Measurements from ENCODE around the gene CREB3L2. TPM values are rescaled to one million over a fixed set of nuclear protein-coding genes. Genes with fewer than 3 reads are reported as not detected.

CREB3L2 gene
- total RNA-seq, 2 experiments from 2014 or later: 22.7 to 79.0 TPM

DNA sequence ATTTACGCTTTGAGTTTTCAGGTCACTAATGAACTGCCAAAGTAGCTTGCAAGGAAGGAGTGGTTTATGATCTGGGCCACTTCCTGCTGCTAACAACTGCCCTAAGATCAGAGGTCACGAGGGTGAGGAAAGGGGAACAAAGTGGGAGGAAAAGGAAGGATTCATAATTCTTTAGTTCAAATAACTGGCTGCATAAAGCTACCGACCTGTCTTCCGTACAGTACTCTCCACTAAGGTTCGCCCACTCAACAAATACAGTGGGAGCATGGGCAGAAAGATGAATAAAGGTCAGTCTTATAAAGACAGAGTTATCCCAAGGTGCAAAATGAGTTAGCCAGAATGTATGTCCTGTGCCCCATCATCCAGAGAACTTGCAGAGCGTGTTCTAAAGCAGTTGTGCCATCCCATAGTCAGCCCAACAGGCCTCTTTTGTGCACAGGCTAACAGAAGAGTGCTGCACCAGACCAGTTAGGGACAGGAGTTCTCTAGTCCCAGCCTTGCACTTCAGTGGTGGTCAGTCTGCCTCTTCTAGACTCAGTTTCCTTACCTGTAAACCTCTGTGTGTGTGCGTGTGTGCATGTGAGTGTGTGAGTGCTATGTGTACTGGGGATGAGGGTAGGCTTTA lies 65.9 kb downstream of the CREB3L2 start:
- peak; percentile 25 for DNase-seq (ENCODE audit: low spot score)
- ChIA-PET POLR2A (interaction anchor here (0.6 kb wide), 1 partner anchor 67 kb away, joined by 6 read pairs; no protein-coding TSS in a partner anchor), CTCF (ENCODE audit: unreplicated experiment) (no interaction called here)
- TF ChIP-seq, protein P1, sequence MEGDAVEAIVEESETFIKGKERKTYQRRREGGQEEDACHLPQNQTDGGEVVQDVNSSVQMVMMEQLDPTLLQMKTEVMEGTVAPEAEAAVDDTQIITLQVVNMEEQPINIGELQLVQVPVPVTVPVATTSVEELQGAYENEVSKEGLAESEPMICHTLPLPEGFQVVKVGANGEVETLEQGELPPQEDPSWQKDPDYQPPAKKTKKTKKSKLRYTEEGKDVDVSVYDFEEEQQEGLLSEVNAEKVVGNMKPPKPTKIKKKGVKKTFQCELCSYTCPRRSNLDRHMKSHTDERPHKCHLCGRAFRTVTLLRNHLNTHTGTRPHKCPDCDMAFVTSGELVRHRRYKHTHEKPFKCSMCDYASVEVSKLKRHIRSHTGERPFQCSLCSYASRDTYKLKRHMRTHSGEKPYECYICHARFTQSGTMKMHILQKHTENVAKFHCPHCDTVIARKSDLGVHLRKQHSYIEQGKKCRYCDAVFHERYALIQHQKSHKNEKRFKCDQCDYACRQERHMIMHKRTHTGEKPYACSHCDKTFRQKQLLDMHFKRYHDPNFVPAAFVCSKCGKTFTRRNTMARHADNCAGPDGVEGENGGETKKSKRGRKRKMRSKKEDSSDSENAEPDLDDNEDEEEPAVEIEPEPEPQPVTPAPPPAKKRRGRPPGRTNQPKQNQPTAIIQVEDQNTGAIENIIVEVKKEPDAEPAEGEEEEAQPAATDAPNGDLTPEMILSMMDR (conservative IDR thresholded peaks at IDR 0.05; ENCODE audit: low read length): no peak
- TF ChIP-seq EZH2phosphoT487 (IDR thresholded peaks at IDR 0.05; ENCODE audit: borderline replicate concordance, low read depth, low read length): no peak
- Histone ChIP-seq H3K9me2 (ENCODE audit: insufficient read depth, low read length) (no peaks in the 10 kb centered on the region), H3K9me3 (ENCODE audit: low read length) (no peaks in the 10 kb centered on the region), H3K79me2 (ENCODE audit: insufficient read depth, low read depth, low read length) (0 out of 2 replicates have a peak, but pooled peaks cover 3% of the 10 kb centered on the region), H3K36me3 (ENCODE audit: insufficient read depth, low read length) (no peaks in the 10 kb centered on the region), H4K20me1 (ENCODE audit: insufficient read depth, low read length) (peaks cover 14% of the 10 kb centered on the region; the same call in 1 of the 2 replicates), H3K4me2 (ENCODE audit: low read length) (peak overlapping the region; percentile 63), H2AFZ (ENCODE audit: low read length) (no peak overlapping the region), H3K4me1 (ENCODE audit: insufficient read depth, low read length, poor library complexity, severe bottlenecking) (peaks cover 19% of the 10 kb centered on the region), H3K27ac (ENCODE audit: low read depth, low read length, poor library complexity, severe bottlenecking) (no peak overlapping the region), H3K4me3 (ENCODE audit: low read depth, low read length, poor library complexity, severe bottlenecking) (no peak overlapping the region)
- no TSS peak for BruUV-seq (replicated peaks)
- intact Hi-C loops (cut with micrococcal nuclease; ENCODE audit: unreplicated experiment): no loop called here

DNA sequence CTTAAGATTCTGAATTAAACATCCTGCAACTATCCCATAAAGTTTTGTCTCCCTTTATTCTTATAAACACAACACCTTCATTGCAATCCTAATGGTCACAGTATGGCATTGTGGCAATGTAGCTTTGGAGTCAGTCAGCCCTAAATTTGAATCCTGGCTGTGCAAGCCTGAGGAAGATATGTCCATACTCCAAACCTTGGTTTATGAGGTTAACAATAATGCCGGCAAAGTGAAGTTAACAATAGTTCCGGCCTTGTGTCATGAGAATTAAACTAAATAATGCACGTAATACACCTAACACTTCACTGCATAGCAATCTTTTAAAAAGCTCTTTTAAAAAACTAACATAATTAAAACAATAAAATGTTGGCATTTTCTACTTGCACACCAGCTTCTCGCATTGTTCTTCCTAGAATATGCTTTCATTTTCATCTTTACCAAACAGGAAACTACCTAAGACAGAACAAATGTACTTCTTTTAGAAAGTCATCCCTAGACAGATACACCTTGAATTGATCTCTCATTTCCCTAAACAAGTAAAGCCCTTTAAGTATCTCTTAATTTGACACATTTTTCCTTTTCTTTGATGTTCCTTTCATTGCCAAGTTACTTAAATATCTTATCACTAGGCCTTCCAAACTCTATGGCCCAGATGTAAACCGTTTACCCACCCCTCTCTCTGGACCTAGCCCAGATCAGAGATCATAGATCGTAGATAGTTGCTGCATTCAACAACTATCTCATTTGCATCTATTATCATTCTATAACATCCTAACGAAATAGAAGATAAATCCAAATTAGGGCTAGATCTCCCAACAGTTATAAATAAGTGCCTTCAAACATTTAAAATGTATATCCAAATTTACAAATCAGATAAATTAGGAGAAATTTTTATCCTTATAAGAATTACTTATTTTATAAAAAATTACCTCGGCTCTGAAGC lies 66.7 kb downstream of the CREB3L2 start:
- H3K36me3 ChIP-seq (ENCODE audit: insufficient read depth, low read length): no peaks in the 10 kb centered on the region
- 0 out of 2 replicates have a peak, but pooled peaks cover 3% of the 10 kb centered on the region for H3K79me2 ChIP-seq (ENCODE audit: insufficient read depth, low read depth, low read length)
- no TSS peak for BruUV-seq (replicated peaks)
- H3K27ac ChIP-seq (ENCODE audit: low read depth, low read length, poor library complexity, severe bottlenecking): no peak overlapping the region
- TF ChIP-seq, protein P1 (conservative IDR thresholded peaks at IDR 0.05; ENCODE audit: low read length): no peak
- TF ChIP-seq EZH2phosphoT487 (IDR thresholded peaks at IDR 0.05; ENCODE audit: borderline replicate concordance, low read depth, low read length): no peak
- H3K4me3 ChIP-seq (ENCODE audit: low read depth, low read length, poor library complexity, severe bottlenecking): peak overlapping the region; percentile 28
- intact Hi-C loops (cut with micrococcal nuclease; ENCODE audit: unreplicated experiment): no loop called here
- no peak overlapping the region for H2AFZ ChIP-seq (ENCODE audit: low read length)
- no peaks in the 10 kb centered on the region for H3K9me2 ChIP-seq (ENCODE audit: insufficient read depth, low read length)
- no peaks in the 10 kb centered on the region for H3K9me3 ChIP-seq (ENCODE audit: low read length)
- DNase-seq (ENCODE audit: low spot score): peak; percentile 20
- ChIA-PET CTCF (ENCODE audit: unreplicated experiment) (no interaction called here), POLR2A (interaction anchor here (1.0 kb wide), 1 partner anchor 56 kb away, joined by 3 read pairs; no protein-coding TSS in a partner anchor)
- peaks cover 19% of the 10 kb centered on the region for H3K4me1 ChIP-seq (ENCODE audit: insufficient read depth, low read length, poor library complexity, severe bottlenecking)
- peaks cover 14% of the 10 kb centered on the region; the same call in 1 of the 2 replicates for H4K20me1 ChIP-seq (ENCODE audit: insufficient read depth, low read length)
- H3K4me2 ChIP-seq (ENCODE audit: low read length): peak overlapping the region; percentile 63

Data from OCI-LY7 (cell line).